BLaER1 treated with 17β-estradiol and CSF1 and Interleukin-3, amounts not matched to agents 10 nM and 100 nM (cell line): ENCODE data around the gene RACK1.
"Not testable (repeated sequence)": the region's sequence is repeated elsewhere in the genome, so short reads cannot be mapped to it uniquely, and the experiment has no call there.

ENCODE experiments used
- H3K27ac ChIP-seq, 11 experiments: shearing (Covaris generic); formaldehyde crosslinking; 2 replicates each; pipeline ENCODE4 v1.8.1; 2022
- H3K27me3 ChIP-seq, 11 experiments: shearing (Covaris generic); formaldehyde crosslinking; 2 replicates each; pipeline ENCODE4 v1.8.1; 2022
- H3K36me3 ChIP-seq, 11 experiments: shearing (Covaris generic); formaldehyde crosslinking; 2 replicates each; pipeline ENCODE4 v1.8.1; 2022
- H3K4me1 ChIP-seq, 10 experiments: shearing (Covaris generic); formaldehyde crosslinking; 2 replicates each; pipeline ENCODE4 v1.8.1; 2022
- H3K4me2 ChIP-seq, 11 experiments: shearing (Covaris generic); formaldehyde crosslinking; 2 replicates each; pipeline ENCODE4 v1.8.1; 2022
- H3K4me3 ChIP-seq, 10 experiments: shearing (Covaris generic); formaldehyde crosslinking; 2 replicates each; pipeline ENCODE4 v1.8.1; 2022
- H3K9ac ChIP-seq, 11 experiments: shearing (Covaris generic); formaldehyde crosslinking; 2 replicates each; pipeline ENCODE4 v1.8.1; 2022
- H3K9me3 ChIP-seq, 11 experiments: shearing (Covaris generic); formaldehyde crosslinking; replicated peaks in 1 of 11; 2 replicates each; pipeline ENCODE4 v1.8.1; 2022
- H4K20me1 ChIP-seq, 11 experiments: shearing (Covaris generic); formaldehyde crosslinking; 2 replicates each; pipeline ENCODE4 v1.8.1; 2022
- Cebpa-rat ChIP-seq, 11 experiments: shearing (Covaris generic); IDR thresholded peaks; 2 replicates each; pipeline ENCODE4 v1.8.1; 2022

Gene RACK1

DNA sequence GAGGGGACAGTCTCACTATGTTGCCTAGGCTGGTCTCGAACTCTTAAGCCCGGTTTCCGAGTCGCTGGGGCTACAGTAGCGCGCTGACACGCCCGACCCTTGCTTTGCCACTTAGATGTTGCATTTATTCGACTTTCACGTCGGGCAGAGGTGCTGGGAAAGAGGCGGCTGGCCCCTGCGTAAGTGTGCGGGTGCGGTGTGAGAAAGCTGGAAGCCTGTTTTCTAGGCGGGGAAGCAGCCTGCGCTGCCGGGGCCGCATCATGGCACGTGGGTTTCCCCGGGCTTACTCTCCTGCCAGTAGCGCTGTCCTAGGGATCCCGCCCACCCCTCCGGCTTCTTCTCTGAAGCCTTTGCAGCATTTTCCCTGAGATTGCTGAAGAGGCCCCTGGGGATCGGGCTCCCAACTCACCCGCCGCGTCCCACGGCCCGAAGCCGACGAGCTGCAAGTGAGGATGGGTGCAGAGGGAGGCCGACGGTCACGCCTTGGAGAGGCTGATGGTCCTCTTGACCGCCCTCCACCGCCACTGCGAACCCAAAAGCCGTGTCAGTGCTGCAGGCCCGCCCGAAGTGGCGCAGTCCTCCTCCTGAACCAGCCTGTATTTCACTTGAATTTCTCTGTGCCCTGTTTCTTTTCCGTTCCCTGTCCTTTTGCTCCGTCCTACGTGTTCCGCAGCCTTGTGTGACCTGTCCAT is 26.4 kb downstream of the RACK1 start:
- Histone ChIP-seq H4K20me1 (peaks cover 0 to 9% (median 0%) of the 10 kb centered on the region in 11 experiments; a peak in 4 of 22 replicates), H3K36me3 (no peaks in the 10 kb centered on the region), H3K4me1 (peaks cover 18 to 36% (median 32%) of the 10 kb centered on the region in 10 experiments), H3K9me3 (no peaks in the 10 kb centered on the region), H3K4me3 (peak overlapping the region; percentile 51 to 67 (median 61)), H3K4me2 (peak overlapping the region; percentile 80 to 98 (median 93)), H3K9ac (peak overlapping the region; percentile 47 to 76 (median 58); a peak in 20 of 22 replicates), H3K27ac (peak overlapping the region in 1 of 11 experiments; percentile 2; a peak in 1 of 22 replicates), H3K27me3 (peaks cover 6 to 37% (median 22%) of the 10 kb centered on the region in 11 experiments; a peak in 20 of 22 replicates)
- no peak for TF ChIP-seq Cebpa-rat (IDR thresholded peaks at IDR 0.05)

DNA sequence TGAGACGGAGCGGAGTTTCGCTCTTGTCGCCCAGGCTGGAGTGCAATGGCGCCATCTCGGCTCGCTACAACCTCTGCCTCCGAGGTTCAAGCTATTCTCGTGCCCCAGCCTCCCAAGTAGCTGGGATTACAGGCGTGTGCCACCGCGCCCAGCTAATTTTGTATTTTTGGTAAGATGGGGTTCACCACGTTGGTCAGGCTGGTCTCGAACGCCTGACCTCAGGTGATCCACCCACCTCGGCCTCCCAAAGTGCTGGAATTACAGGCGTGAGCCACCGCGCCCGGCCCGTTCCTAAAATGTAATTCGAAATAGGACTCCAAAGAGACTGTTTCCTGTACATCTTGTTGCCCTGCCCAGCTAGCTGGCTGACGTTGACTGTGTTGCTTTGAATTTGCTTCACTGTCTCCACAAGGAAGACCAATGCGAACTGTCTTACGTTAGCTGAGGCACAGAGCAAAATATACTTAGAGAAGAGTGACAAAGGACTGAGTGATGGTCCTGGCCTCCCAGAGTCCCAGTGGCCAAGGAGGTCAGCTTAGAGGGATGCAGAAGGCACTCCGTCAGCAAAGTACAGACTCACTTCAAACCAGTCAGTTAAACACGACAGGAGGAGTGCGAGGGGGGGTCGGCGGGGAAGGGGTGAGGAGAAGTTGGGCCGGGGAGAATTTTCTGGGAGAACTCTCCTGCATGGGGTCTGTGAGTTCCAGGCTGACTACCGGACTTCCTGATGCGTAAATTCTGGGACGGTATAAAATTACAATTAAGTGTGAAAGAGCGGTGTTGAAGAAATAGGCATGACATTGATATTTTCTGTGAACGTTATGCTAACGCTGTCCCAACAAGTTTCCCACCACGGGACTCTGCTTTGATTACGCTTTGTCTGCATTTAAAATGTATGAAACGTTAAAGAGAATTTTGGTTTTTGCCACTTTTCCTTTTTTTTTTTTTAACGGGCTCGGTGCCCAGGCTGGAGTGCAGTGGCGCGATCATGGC is 27.4 kb downstream of the RACK1 start:
- Histone ChIP-seq H4K20me1 (peaks cover 0 to 9% (median 0%) of the 10 kb centered on the region in 11 experiments; a peak in 4 of 22 replicates), H3K36me3 (no peaks in the 10 kb centered on the region), H3K9me3 (no peaks in the 10 kb centered on the region), H3K27me3 (peaks cover 6 to 41% (median 22%) of the 10 kb centered on the region in 11 experiments; a peak in 20 of 22 replicates), H3K9ac (peak overlapping the region in 10 of 11 experiments; percentile 30 to 64 (median 45); a peak in 18 of 22 replicates), H3K27ac (peak overlapping the region in 3 of 11 experiments; percentile 25 to 29 (median 27); a peak in 3 of 22 replicates), H3K4me3 (peak overlapping the region; percentile 51 to 67 (median 61)), H3K4me1 (peaks cover 21 to 29% (median 25%) of the 10 kb centered on the region in 10 experiments), H3K4me2 (peak overlapping the region; percentile 80 to 98 (median 93))
- no peak for TF ChIP-seq Cebpa-rat (IDR thresholded peaks at IDR 0.05)

DNA sequence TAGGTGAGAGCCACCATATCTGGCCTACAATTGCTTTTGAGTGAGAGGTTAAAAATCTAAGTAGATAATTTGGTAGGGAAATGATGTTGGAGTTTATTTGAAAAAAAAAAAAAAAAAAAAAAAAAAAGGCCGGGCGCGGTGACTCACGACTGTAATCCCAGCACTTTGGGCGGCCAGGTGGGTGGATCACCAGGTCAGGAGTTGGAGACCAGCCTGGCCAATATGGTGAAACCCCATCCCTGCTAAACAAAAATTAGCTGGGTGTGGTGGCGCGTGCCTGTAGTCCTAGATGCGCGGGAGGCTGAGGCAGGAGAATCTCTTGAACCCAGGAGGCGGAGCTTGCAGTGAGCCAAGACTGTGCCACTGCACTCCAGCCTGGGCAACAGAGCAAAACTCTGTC is 29.5 kb downstream of the RACK1 start:
- H4K20me1 ChIP-seq, H3K9ac ChIP-seq, H3K4me2 ChIP-seq, H3K27ac ChIP-seq, H3K9me3 ChIP-seq, H3K4me3 ChIP-seq, H3K36me3 ChIP-seq: not testable (repeated sequence)
- peaks cover 6 to 41% (median 22%) of the 10 kb centered on the region in 11 experiments; a peak in 20 of 22 replicates for H3K27me3 ChIP-seq
- H3K4me1 ChIP-seq: peaks cover 23 to 36% (median 27%) of the 10 kb centered on the region in 10 experiments

DNA sequence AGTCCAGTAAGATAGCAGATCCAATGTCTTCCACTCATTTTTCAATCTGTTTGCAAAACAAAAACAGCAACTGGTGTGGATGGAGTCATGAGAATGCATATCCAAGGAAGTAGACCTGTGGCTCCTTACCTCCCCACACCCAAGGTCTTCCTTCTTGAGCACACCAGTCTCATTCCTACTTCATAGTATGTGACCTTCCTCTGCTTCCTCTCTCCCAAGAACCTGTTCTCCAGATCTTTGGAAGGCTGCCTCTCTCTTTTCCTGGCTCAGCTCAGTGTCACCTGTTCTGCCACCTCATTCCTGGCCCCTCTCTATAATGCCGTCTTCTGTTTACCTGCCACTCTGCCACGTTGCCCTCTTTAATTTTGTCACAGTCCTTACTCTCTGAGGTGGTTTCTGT is 30.8 kb downstream of the RACK1 start:
- Histone ChIP-seq H3K27me3 (peaks cover 6 to 41% (median 26%) of the 10 kb centered on the region in 11 experiments; a peak in 20 of 22 replicates), H3K4me1 (peaks cover 17 to 29% (median 24%) of the 10 kb centered on the region in 10 experiments), H4K20me1 (peaks cover 0 to 9% (median 0%) of the 10 kb centered on the region in 11 experiments; a peak in 5 of 22 replicates), H3K4me3 (no peak overlapping the region), H3K9ac (no peak overlapping the region), H3K9me3 (no peaks in the 10 kb centered on the region), H3K27ac (no peak overlapping the region), H3K4me2 (no peak overlapping the region), H3K36me3 (no peaks in the 10 kb centered on the region)
- TF ChIP-seq Cebpa-rat (IDR thresholded peaks at IDR 0.05): no peak

GRCh38 chr5:181212080-181212479 is 31.6 kb downstream of the RACK1 start:
- Histone ChIP-seq H3K4me2 (no peak overlapping the region), H3K4me3 (no peak overlapping the region), H4K20me1 (peaks cover 0 to 3% (median 0%) of the 10 kb centered on the region in 11 experiments; a peak in 2 of 22 replicates), H3K4me1 (peaks cover 10 to 20% (median 15%) of the 10 kb centered on the region in 10 experiments; a peak in 19 of 20 replicates), H3K27ac (no peak overlapping the region), H3K9ac (no peak overlapping the region), H3K36me3 (no peaks in the 10 kb centered on the region), H3K27me3 (peaks cover 6 to 41% (median 26%) of the 10 kb centered on the region in 11 experiments; a peak in 20 of 22 replicates), H3K9me3 (no peaks in the 10 kb centered on the region)
- no peak for TF ChIP-seq Cebpa-rat (IDR thresholded peaks at IDR 0.05)

DNA sequence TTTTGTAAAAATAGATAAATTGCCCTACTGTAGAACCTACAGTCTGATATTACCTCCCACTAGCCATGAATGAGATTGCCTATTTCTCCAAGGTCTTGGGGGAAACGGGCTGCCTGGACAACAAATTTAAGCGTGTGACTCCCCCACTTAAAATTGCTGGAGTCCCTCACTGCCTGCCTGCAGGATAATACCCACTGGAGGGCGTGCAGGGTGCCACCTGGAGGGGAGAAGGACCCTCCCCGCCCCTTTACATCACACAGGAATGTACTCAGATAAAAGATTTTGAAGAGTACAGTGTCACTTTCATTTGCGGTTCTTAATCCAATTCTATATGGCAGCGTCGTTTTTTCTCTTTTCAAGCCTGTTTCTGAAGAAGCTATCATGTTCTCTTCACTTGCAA is 32.5 kb downstream of the RACK1 start:
- peaks cover 8 to 42% (median 28%) of the 10 kb centered on the region in 11 experiments for H3K27me3 ChIP-seq
- peak overlapping the region in 6 of 11 experiments; percentile 7 to 29 (median 18); a peak in 4 of 22 replicates for H3K4me2 ChIP-seq
- no peak for TF ChIP-seq Cebpa-rat (IDR thresholded peaks at IDR 0.05)
- H3K9ac ChIP-seq: no peak overlapping the region
- peaks cover 0 to 3% (median 2%) of the 10 kb centered on the region in 11 experiments; a peak in 8 of 22 replicates for H4K20me1 ChIP-seq
- H3K9me3 ChIP-seq: no peaks in the 10 kb centered on the region
- H3K4me3 ChIP-seq: no peak overlapping the region
- no peaks in the 10 kb centered on the region for H3K36me3 ChIP-seq
- H3K27ac ChIP-seq: no peak overlapping the region
- H3K4me1 ChIP-seq: peaks cover 8 to 17% (median 14%) of the 10 kb centered on the region in 10 experiments

- H3K4me3 ChIP-seq, H3K36me3 ChIP-seq, H3K9me3 ChIP-seq, H4K20me1 ChIP-seq, H3K27ac ChIP-seq, H3K9ac ChIP-seq: not testable (repeated sequence)
- 0 out of 22 replicates have a peak overlapping the region, but pooled peaks of 1 of the 11 experiments have one; percentile 29 for H3K4me2 ChIP-seq
- peaks cover 9 to 42% (median 28%) of the 10 kb centered on the region in 11 experiments for H3K27me3 ChIP-seq
- peaks cover 8 to 18% (median 15%) of the 10 kb centered on the region in 10 experiments for H3K4me1 ChIP-seq
Measured at GRCh38 chr5:181210698-181211097, 33.0 kb downstream of the RACK1 start.

GRCh38 chr5:181210148-181210547 is 33.6 kb downstream of the RACK1 start:
- peaks cover 13 to 24% (median 20%) of the 10 kb centered on the region in 10 experiments for H3K4me1 ChIP-seq
- not testable (repeated sequence) for H3K36me3 ChIP-seq, H3K27ac ChIP-seq, H3K9me3 ChIP-seq, H3K4me2 ChIP-seq, H3K9ac ChIP-seq, H3K4me3 ChIP-seq
- peaks cover 0 to 14% (median 12%) of the 10 kb centered on the region in 11 experiments; a peak in 14 of 22 replicates for H4K20me1 ChIP-seq
- H3K27me3 ChIP-seq: peaks cover 15 to 47% (median 33%) of the 10 kb centered on the region in 11 experiments
